Measurements from ENCODE around the gene LSM12.
"Not testable (repeated sequence)": the region's sequence is repeated elsewhere in the genome, so short reads cannot be mapped to it uniquely, and the experiment has no call there.

The LSM12 gene

GRCh38 chr17:44007346-44008204, 58.9 kb downstream of the LSM12 start:
- DNase-seq (ENCODE audit: low read depth in 2 of 2), result no peak

DNA sequence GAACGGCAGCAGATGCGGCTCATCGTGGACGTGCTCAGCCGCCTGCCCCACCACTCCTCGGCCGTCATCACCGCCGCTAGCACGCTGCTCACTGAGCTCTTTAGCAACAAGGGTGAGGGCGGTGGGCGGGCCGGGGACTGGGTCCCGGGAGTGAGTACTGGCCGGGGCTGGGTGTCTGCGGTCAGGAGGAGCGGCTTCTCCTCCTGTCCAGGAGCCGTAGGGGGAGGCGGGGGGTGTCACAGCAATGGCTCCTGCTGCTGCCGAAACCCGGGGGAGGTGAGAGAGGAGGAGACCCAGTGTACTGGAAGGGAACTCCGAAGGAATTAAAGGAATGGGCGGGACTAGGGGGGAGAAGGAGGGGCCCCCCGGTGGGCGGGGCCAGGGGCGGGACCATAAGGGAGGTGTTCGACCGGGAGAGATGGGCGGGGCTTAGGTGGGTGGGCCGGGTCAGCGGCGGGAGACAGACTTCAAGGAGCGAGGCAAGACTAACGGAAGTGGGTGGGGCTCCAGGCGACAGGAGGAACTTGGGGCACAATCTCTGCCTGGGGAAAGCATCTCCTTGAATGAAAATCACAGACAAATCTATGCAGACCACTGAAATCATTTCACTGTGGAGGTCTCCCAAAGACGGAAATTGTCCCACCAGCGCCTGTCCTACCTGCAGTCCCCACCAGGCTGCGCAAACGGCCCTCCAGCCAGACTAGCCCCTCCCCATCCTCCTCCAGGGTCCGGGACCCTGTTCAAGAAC, 59.7 kb downstream of the LSM12 start:
- DNase-seq (ENCODE audit: low read depth in 2 of 2), result peak; percentile 82 to 88

DNA sequence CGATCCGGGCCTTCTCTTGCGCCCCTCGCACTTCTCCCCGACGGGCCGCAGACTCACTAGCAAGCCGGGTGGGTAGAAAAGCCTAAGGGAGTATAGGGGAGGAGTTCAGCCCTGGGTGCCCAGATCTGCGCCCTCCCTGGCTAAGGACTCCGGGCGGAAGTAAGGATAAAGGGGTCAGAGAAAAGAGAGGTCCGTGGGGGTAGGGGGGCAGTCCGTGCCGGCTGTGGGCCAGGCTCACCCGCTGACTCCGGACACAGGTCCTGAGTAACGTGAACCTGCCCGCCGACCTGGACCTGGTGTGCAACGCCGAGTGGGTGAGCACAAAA, 60.2 kb downstream of the LSM12 start:
- no peak for DNase-seq (ENCODE audit: low read depth in 2 of 2)

- DNase-seq (ENCODE audit: low read depth in 2 of 2), result no peak
Observed at GRCh38 chr17:44005527-44006271, 60.8 kb downstream of the LSM12 start.

DNA sequence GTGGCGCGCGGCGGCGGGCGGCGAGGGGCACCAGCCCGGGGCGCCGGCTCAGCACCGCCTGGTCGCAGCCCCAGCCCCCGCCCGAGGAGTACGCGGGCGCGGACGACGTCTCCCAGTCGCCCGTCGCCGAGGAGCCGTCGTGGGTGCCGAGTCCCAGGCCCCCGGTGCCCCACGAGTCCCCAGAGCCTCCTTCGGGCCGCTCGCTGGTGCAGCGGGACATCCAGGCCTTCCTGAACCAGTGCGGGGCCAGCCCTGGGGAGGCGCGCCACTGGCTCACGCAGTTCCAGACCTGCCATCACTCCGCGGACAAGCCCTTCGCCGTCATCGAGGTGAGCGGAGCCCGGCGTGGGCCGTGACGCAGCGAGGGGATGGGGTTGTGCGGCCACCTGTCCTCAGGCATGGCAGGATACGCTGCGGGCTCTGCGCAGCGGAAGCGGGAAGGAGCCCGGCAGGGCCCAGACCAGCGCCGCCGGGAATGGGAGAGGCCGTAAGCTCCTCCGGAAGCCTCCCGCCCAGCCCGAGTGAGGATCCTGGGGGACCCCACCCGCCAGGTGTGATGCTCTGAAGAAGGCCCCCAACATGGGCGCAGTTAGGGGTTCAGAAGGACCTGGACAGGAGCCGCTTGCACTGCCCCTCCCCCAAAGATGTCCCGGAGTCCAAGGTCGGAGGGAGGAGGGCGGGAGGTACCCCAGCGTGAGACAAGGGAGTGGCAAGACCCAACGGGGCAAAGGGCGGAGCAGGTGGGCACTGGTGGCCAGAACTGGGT, 61.5 kb downstream of the LSM12 start:
- DNase-seq (ENCODE audit: low read depth in 2 of 2), result no peak

GRCh38 chr17:44004077-44004760, 62.3 kb downstream of the LSM12 start, which contains the start of gene NAGS:
Gene NAGS, plus strand, starts transcription at chr17:44004622. Its CDS starts 42 bp downstream, at chr17:44004664.
- DNase-seq (ENCODE audit: low read depth in 2 of 2), result no peak

DNA sequence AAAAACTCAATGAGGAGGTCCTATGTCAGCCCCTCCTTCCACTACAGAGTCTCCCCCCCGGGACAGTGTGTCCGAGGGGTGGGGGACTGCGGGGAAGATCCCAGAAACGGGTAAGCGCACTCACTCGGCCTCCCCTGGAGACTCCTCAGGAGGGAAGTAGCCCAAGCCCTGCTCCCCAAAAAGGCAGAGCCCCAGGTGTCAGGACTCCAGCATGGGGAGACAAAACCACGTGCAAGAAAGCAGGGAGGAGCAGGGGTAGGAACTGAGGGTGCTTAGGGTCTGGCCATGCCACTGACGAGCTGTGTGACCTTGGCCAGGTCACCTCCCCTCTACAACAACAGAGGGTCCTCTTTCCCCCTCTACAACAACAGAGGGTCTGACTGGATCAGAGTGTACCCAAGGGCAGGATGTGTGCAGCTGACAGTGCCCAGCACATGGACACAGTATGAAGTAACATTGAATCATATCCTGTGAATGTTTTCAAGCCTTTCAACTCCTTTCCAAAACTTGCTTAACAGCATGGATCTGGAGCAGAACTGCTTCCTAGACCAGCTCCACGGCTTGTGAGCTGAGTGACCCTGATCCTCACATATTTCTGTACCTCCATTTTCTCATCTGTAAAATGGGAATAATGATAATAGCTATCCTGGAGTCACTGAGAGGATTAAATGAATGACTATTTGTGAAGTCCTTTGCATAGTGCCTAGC, 64.2 kb downstream of the LSM12 start:
- DNase-seq (ENCODE audit: low read depth in 2 of 2), result peak; percentile 47 to 49

- no peak for DNase-seq (ENCODE audit: low read depth in 2 of 2)
Observed at GRCh38 chr17:44001461-44001920, 65.0 kb downstream of the LSM12 start.

GRCh38 chr17:44000871-44001460, 65.5 kb downstream of the LSM12 start:
- DNase-seq (ENCODE audit: low read depth in 2 of 2), result no peak

- DNase-seq (ENCODE audit: low read depth in 2 of 2), result no peak
Observed at GRCh38 chr17:44000141-44000860, 66.2 kb downstream of the LSM12 start.

DNA sequence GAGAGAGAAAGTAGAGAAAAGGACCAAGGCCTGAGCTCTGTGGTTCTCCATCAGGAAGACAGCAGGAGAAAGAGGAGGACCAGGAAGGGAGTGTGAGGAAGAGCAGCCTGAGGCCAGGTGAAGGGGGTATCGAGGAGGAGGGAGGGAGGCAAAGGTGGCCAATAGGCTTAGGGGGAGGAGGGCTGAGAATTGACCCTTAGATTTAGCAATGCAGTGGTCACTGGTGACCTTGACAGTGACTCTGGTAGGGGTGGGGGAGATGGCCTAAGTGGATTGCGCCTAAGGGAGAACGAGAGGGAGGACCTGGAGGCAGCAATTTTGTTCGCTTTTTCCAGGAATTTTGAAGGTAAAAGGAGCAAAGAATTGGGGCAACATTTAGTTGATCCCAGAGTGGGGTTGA, 67.4 kb downstream of the LSM12 start:
- no peak for DNase-seq (ENCODE audit: low read depth in 2 of 2)

GRCh38 chr17:43998552-43998951, 67.9 kb downstream of the LSM12 start:
- DNase-seq (ENCODE audit: low read depth in 2 of 2), result no peak

GRCh38 chr17:43997180-43997579, 69.3 kb downstream of the LSM12 start:
- not testable (repeated sequence) for DNase-seq (ENCODE audit: low read depth in 2 of 2)

GRCh38 chr17:43995150-43995471, 71.4 kb downstream of the LSM12 start:
- DNase-seq (ENCODE audit: low read depth in 2 of 2), result no peak

DNA sequence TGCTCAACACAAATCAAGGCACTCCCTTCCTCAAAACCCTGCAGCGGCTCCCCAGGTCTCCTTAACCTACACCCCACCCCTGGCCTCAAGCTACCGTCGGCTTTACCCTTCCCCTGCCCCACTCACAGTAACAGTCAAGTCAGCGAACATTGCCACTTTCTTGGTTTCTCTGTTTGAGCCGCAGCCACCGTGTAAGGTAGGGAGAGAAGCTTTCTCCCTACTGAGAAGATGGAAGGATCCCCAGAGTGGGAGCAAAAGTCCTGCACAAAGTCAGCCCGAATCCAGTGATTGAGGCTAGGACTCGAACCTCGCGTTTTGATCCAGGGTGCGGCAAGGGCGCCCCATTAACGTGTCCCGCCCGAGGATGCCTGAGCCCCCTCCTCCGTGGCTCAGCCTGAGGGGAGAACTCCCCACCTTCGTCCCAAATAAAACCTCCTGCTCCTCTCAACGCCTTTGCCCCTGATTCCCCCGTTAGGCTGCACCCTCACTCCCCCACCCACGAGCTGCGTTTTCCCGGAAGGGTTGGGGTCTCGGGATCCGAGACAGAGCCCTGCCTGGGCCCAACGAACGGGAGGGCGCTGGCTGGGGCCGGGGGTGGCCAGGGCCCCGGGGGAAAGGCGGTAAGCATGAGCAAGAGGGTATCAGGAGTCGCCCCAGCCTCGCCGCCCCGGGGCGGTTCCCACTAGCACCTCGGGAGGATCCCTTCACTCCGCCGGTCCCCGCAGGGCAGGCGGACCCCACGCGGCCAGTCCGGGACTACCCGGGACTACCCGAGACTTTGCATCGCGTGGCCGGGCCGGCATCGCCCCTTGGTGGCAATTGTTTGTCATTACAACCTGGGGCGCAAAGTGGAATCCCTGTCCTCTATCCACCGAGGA, 72.0 kb downstream of the LSM12 start:
- DNase-seq (ENCODE audit: low read depth in 2 of 2), result peak; percentile 25 to 36

DNA sequence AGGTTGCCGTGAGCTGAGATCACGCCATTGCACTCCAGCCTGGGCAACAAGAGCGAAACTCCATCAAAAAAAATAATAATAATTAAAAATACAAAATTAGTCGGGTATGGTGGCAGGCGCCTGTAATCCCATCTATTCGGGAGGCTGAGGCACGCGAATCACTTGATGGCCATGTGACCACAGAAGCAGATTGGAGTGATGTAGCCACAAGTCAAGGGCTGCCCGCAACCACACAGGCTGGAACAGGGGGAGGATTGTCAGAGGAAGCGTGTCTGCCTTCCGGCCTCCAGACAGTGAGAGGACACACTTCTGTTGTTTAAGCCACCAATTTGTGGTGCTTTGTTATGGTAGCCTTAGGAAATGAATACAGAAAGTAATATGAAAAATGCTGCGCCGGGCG, 73.8 kb downstream of the LSM12 start:
- no peak for DNase-seq (ENCODE audit: low read depth in 2 of 2)

GRCh38 chr17:43988301-43988700, 78.2 kb downstream of the LSM12 start:
- DNase-seq (ENCODE audit: low read depth in 2 of 2), result no peak
